Esophagus muscularis mucosa (tissue), 4 donors: ENCODE measurements around the gene C2CD4D.

Experiments
- CTCF ChIP-seq, 3 experiments: fragments of 200-600 bp in 2 of 3; fragments of 450-650 bp in 1 of 3; sonication (generic) in 2 of 3; IDR thresholded peaks; one replicate each; pipeline ENCODE4 v1.5.1; 2017 to 2019; ENCODE audit warnings: antibody characterized with exemption in 3 of 3, mild to moderate bottlenecking in 2 of 3, moderate library complexity in 1 of 3
- EP300 ChIP-seq: sonication (generic); formaldehyde crosslinking; IDR thresholded peaks from one replicate; pipeline ENCODE4 v1.6.1; 2017; ENCODE audit warnings: antibody characterized with exemption
- POLR2A ChIP-seq: fragments of 450-650 bp; IDR thresholded peaks from one replicate; pipeline ENCODE4 v1.6.1; 2017; ENCODE audit warnings: antibody characterized with exemption, moderate library complexity, mild to moderate bottlenecking, low read depth
- POLR2AphosphoS5 ChIP-seq, 2 donors: sonication (generic); formaldehyde crosslinking; IDR thresholded peaks; one replicate each; pipeline ENCODE4 v1.6.1; 2017; ENCODE audit warnings: antibody characterized with exemption in 2 of 2

GRCh38 chr1:151852733-151853132, 13.1 kb upstream of the C2CD4D start:
- TF ChIP-seq CTCF (IDR thresholded peaks at IDR 0.05) (no peak), POLR2AphosphoS5 (IDR thresholded peaks at IDR 0.05) (no peak), POLR2A (no peak), EP300 (no peak)
